ENCODE data around the gene TRABD.
"Not testable (repeated sequence)": the region's sequence is repeated elsewhere in the genome, so short reads cannot be mapped to it uniquely, and the experiment has no call there.

GRCh38 chr22:50204998-50205397 is 19.3 kb downstream of the TRABD start:
- not testable (repeated sequence) for TF ChIP-seq CTCF (optimal IDR thresholded peaks at IDR 0.05 in 1 of 3, IDR thresholded peaks at IDR 0.05 in 1 of 3, conservative IDR thresholded peaks at IDR 0.05 in 1 of 3; ENCODE audit: extremely low read depth in 1 of 3, insufficient read depth in 2 of 3, low read length in 3 of 3); EZH2 (IDR thresholded peaks at IDR 0.05; ENCODE audit: low read length)

All from keratinocyte (primary cell).